GM11168 (cell line): ENCODE data around the gene TCAP.

ENCODE experiments used
- in situ Hi-C: fragments of 300-500 bp; cut with MboI; formaldehyde crosslinking; loops from one replicate; pipeline ENCODE4 v1.12.0; 2022; ENCODE audit warnings: low sequenced_read_pairs; ENCODE audit not compliant: unreplicated experiment

TCAP gene

GRCh38 chr17:39663688-39664580 is 1.2 kb upstream of the TCAP start:
- in situ Hi-C loops: no loop called here

- in situ Hi-C loops: no loop called here
These were observed 584 bp downstream of the TCAP start for GRCh38 chr17:39665642-39666224.

GRCh38 chr17:39666231-39666600 is 1.1 kb downstream of the TCAP start:
- in situ Hi-C loops: no loop called here

- in situ Hi-C loops: no loop called here
These were observed 1.6 kb downstream of the TCAP start for GRCh38 chr17:39666601-39667261.

GRCh38 chr17:39667262-39667944 is 2.3 kb downstream of the TCAP start:
- in situ Hi-C loops: no loop called here

- in situ Hi-C loops: no loop called here
These were observed 3.1 kb downstream of the TCAP start, which contains the start of gene PNMT for GRCh38 chr17:39667945-39668924. TSS of gene PNMT (plus strand) at chr17:39668453. CDS start at chr17:39668476, 23 bp downstream.

GRCh38 chr17:39669897-39670735 is 5.0 kb downstream of the TCAP start:
- in situ Hi-C loops: loop anchor here (5.0 kb wide), 1 partner anchor 48 kb away; no protein-coding TSS in a partner anchor

GRCh38 chr17:39670746-39671145 is 5.6 kb downstream of the TCAP start:
- in situ Hi-C loops: loop anchor here (5.0 kb wide), 1 partner anchor 48 kb away; no protein-coding TSS in a partner anchor

- in situ Hi-C loops: loop anchor here (5.0 kb wide), 1 partner anchor 50 kb away; no protein-coding TSS in a partner anchor
These were observed 6.7 kb downstream of the TCAP start for GRCh38 chr17:39671651-39672521.

GRCh38 chr17:39672522-39673334 is 7.6 kb downstream of the TCAP start:
- in situ Hi-C loops: loop anchor here (5.0 kb wide), 1 partner anchor 50 kb away; no protein-coding TSS in a partner anchor

- in situ Hi-C loops: loop anchor here (5.0 kb wide), 1 partner anchor 51 kb away; no protein-coding TSS in a partner anchor
These were observed 8.4 kb downstream of the TCAP start for GRCh38 chr17:39673335-39674081.

GRCh38 chr17:39674179-39674578 is 9.0 kb downstream of the TCAP start:
- in situ Hi-C loops: loop anchor here (5.0 kb wide), 1 partner anchor 52 kb away; no protein-coding TSS in a partner anchor

GRCh38 chr17:39674702-39675389 is 9.7 kb downstream of the TCAP start:
- in situ Hi-C loops: loop anchor here (5.0 kb wide), 1 partner anchor 53 kb away; no protein-coding TSS in a partner anchor

- in situ Hi-C loops: no loop called here
These were observed 10.4 kb downstream of the TCAP start for GRCh38 chr17:39675390-39676082.
